Measurements from ENCODE around the gene CALHM2. TPM values are rescaled to one million over a fixed set of nuclear protein-coding genes. Genes with fewer than 3 reads are reported as not detected.
A peak's percentile ranks its signal among the peaks of the same experiment; 100 is the strongest.

CALHM2 gene
- total RNA-seq, 1 experiment from 2014 or later: not detected

GRCh38 chr10:103500481-103500880, 48.3 kb upstream of the CALHM2 start:
- H3K27ac Mint-ChIP-seq: peak overlapping the region in 1 of 3 experiments; percentile 23; a peak in 1 of 7 replicates

More at GRCh38 chr10:103500481-103500880, 48.3 kb upstream of the CALHM2 start:
- H3K4me2 ChIP-seq (ENCODE audit: insufficient read depth, insufficient read length, low read length): no peak overlapping the region
- H3K4ac ChIP-seq (ENCODE audit: low read depth, low read length): no peak overlapping the region
- H2BK5ac ChIP-seq (ENCODE audit: insufficient read length, low read length): no peak overlapping the region
- H3K9me3 Mint-ChIP-seq: no peaks in the 10 kb centered on the region
- H3K36me3 Mint-ChIP-seq (ENCODE audit: insufficient read depth in 1 of 3, low read depth in 3 of 3): no peaks in the 10 kb centered on the region
- H3K14ac ChIP-seq (ENCODE audit: insufficient read depth, low read length): no peak overlapping the region
- no peak overlapping the region for H4K91ac ChIP-seq (ENCODE audit: insufficient read length, low read depth, low read length)
- H3K27ac ChIP-seq (ENCODE audit: insufficient read length, low read depth, low read length): no peak overlapping the region
- peaks cover 8 to 15% of the 10 kb centered on the region in 2 experiments for H3K4me1 Mint-ChIP-seq
- H3K9ac ChIP-seq (ENCODE audit: extremely low read depth, insufficient read length, low read length): no peak overlapping the region
- H3K79me1 ChIP-seq (ENCODE audit: insufficient read depth, low read depth, low read length, poor library complexity, severe bottlenecking): no peaks in the 10 kb centered on the region
- no peaks in the 10 kb centered on the region for H4K20me1 ChIP-seq (ENCODE audit: control insufficient read depth, insufficient read depth, insufficient read length)
- no peak overlapping the region for H3K18ac ChIP-seq (ENCODE audit: insufficient read length, low read depth, low read length)
- H3K4me1 ChIP-seq (ENCODE audit: insufficient read depth, low read length): no peaks in the 10 kb centered on the region
- H3T11ph ChIP-seq (ENCODE audit: low read length): no peak overlapping the region
- no CpG with 5 or more reads among the region's 6 CpGs for WGBS (ENCODE audit: extremely low coverage, insufficient read length, low lambda C conversion rate)
- no peak overlapping the region for H2BK120ac ChIP-seq (ENCODE audit: low read depth, low read length, poor library complexity, severe bottlenecking)
- H3K23me2 ChIP-seq (ENCODE audit: insufficient read length, low read depth, low read length, poor library complexity, severe bottlenecking): no peaks in the 10 kb centered on the region
- no peaks in the 10 kb centered on the region for H3K9me3 ChIP-seq (ENCODE audit: control insufficient read depth, low read depth, low read length)
- no peak overlapping the region for H3K4me3 Mint-ChIP-seq
- H3K27me3 ChIP-seq (ENCODE audit: insufficient read depth, low read length): peaks cover under 1% of the 10 kb centered on the region; the same call in 1 of the 2 replicates
- no peak overlapping the region for H3K56ac ChIP-seq (ENCODE audit: insufficient read length, low read depth, low read length)
- H2AFZ ChIP-seq (ENCODE audit: low read length): no peak overlapping the region
- no peak overlapping the region for H3K23ac ChIP-seq (ENCODE audit: insufficient read length, low read depth, low read length)
- no peak overlapping the region for H2BK15ac ChIP-seq (ENCODE audit: low read depth, low read length)
- no peaks in the 10 kb centered on the region for H3K79me2 ChIP-seq (ENCODE audit: insufficient read depth, low read length)
- no peak overlapping the region for H2BK20ac ChIP-seq (ENCODE audit: low read depth, low read length, poor library complexity, severe bottlenecking)
- H2BK12ac ChIP-seq (ENCODE audit: insufficient read length, low read depth, low read length): no peak overlapping the region
- DNase-seq: no peak
- peaks cover 34% of the 10 kb centered on the region for H3K27me3 Mint-ChIP-seq (ENCODE audit: low read depth)
- no peak overlapping the region for H4K8ac ChIP-seq (replicated peaks; ENCODE audit: insufficient read length, low read depth, low read length)
- no peak overlapping the region for H4K5ac ChIP-seq (ENCODE audit: insufficient read length, low read depth, low read length)
- TF ChIP-seq CTCF (conservative IDR thresholded peaks at IDR 0.05): no peak
- H2AK5ac ChIP-seq (ENCODE audit: insufficient read length, low read length): no peak overlapping the region

Data from H9 (cell line).